K562 (cell line): ENCODE measurements around the gene LEO1. TPM values are rescaled to one million over a fixed set of nuclear protein-coding genes. Genes with fewer than 3 reads are reported as not detected.

Source experiments
- ARNT ChIP-seq, 2 experiments: fragments of 450-650 bp; IDR thresholded peaks; 2 replicates each; pipeline ENCODE4 v1.6.1; 2016; ENCODE audit warnings: mild to moderate bottlenecking in 1 of 2
- CEBPG ChIP-seq, 3 experiments: fragments of 200-800 bp in 1 of 3; sonication (Bioruptor generic) in 1 of 3; sonication (generic) in 1 of 3; formaldehyde crosslinking in 1 of 3; IDR thresholded peaks in 2 of 3; conservative IDR thresholded peaks in 1 of 3; 2 replicates each; pipeline versions ENCODE4 v1.6.1 to v1.8.0; 2016 to 2022; ENCODE audit warnings: missing compliant biosample characterization in 2 of 3, missing genetic modification characterization in 2 of 3, mild to moderate bottlenecking in 1 of 3, missing genetic modification reagents in 1 of 3
- FOS ChIP-seq: IDR thresholded peaks from 3 replicates; pipeline ENCODE4 v1.6.1; 2011; ENCODE audit not compliant: insufficient read length; ENCODE audit errors: extremely low read depth
- FOXK1 ChIP-seq: sonication (generic); formaldehyde crosslinking; IDR thresholded peaks from 2 replicates; pipeline ENCODE4 v1.8.0; 2022; ENCODE audit warnings: missing genetic modification reagents, mild to moderate bottlenecking, borderline replicate concordance
- GATA2 ChIP-seq: sonication (generic); formaldehyde crosslinking; IDR thresholded peaks from 2 replicates; pipeline ENCODE4 v1.4.0; 2020; ENCODE audit warnings: mild to moderate bottlenecking, missing genetic modification reagents
- GATAD2B ChIP-seq: fragments of 450-650 bp; IDR thresholded peaks from 2 replicates; pipeline ENCODE4 v1.6.1; 2017; ENCODE audit warnings: mild to moderate bottlenecking, borderline replicate concordance
- HDAC6 ChIP-seq: IDR thresholded peaks from 2 replicates; pipeline ENCODE4 v1.6.1; 2012; ENCODE audit warnings: low read depth, mild to moderate bottlenecking, control low read depth, inconsistent platforms, low read length, moderate library complexity
- KDM1A ChIP-seq, 2 experiments: fragments of 450-650 bp; IDR thresholded peaks; 2 replicates each; pipeline ENCODE4 v1.6.1; 2016; ENCODE audit warnings: mild to moderate bottlenecking in 2 of 2
- MNT ChIP-seq, 2 experiments: fragments of 450-650 bp; conservative IDR thresholded peaks; 2 replicates each; pipeline ENCODE4 v1.6.1; 2017; ENCODE audit warnings: mild to moderate bottlenecking in 2 of 2, moderate library complexity in 2 of 2
- RBBP5 ChIP-seq: fragments of 200-600 bp; sonication (generic); IDR thresholded peaks from 2 replicates; pipeline ENCODE4 v1.6.1; 2012; ENCODE audit warnings: borderline replicate concordance, mild to moderate bottlenecking, low read length, control low read depth, inconsistent platforms; ENCODE audit not compliant: insufficient read depth, poor library complexity, severe bottlenecking
- SUPT5H ChIP-seq: fragments of 450-650 bp; IDR thresholded peaks from 2 replicates; pipeline ENCODE4 v1.6.1; 2016
- TSHZ1 ChIP-seq: fragments of 250-450 bp; sonication (Bioruptor Pico); IDR thresholded peaks from 2 replicates; pipeline ENCODE4 v1.4.0; 2020; ENCODE audit warnings: mild to moderate bottlenecking, moderate library complexity
- XRCC3 ChIP-seq: fragments of 450-650 bp; IDR thresholded peaks from 2 replicates; pipeline ENCODE4 v1.6.1; 2017; ENCODE audit warnings: mild to moderate bottlenecking, moderate library complexity
- ZC3H8 ChIP-seq: fragments of 450-650 bp; IDR thresholded peaks from 2 replicates; pipeline ENCODE4 v1.6.1; 2017
- ZNF280B ChIP-seq: fragments of 250-450 bp; sonication (Bioruptor Pico); IDR thresholded peaks from 2 replicates; pipeline ENCODE4 v1.5.1; 2021; ENCODE audit warnings: mild to moderate bottlenecking
- polyA plus RNA-seq, 8 experiments: library from polyadenylated mRNA; depleted of rRNA in 4 of 8; stranded (reverse) in 5 of 8; unstranded in 3 of 8; fragments of >200 nt; fragmentation: Nextera tagmentation in 2 of 8; fragmentation: Illumina TruSeq in 1 of 8; extraction: Ambion mirVana in 2 of 8; extraction: Trizol in 1 of 8; gene quantifications; 2 replicates each; pipeline versions ENCODE4 v1.2.1 to v1.2.3, GENCODE V29; 2011 to 2014; ENCODE audit warnings: inconsistent platforms in 1 of 8, missing spikeins in 1 of 8
- total RNA-seq, 7 experiments: library from RNA; depleted of rRNA in 6 of 7; stranded (reverse); fragments of >200 nt in 6 of 7; fragmentation: Illumina TruSeq in 2 of 7; extraction: Trizol in 2 of 7; gene quantifications; 2 replicates each; pipeline versions ENCODE4 v1.2.1 to v1.2.3, GENCODE V29; 2011 to 2021; ENCODE audit warnings: low replicate concordance in 1 of 7
- TF ChIP-seq, protein P1 (sequence below), 2 experiments: fragments of 450-650 bp in 1 of 2; sonication (generic) in 1 of 2; formaldehyde crosslinking in 1 of 2; IDR thresholded peaks in 1 of 2; conservative IDR thresholded peaks in 1 of 2; 2 replicates each; pipeline versions ENCODE4 v1.6.1 to v1.8.1; 2016 to 2023; ENCODE audit warnings: mild to moderate bottlenecking in 2 of 2, moderate library complexity in 2 of 2, inconsistent platforms in 1 of 2, missing genetic modification reagents in 1 of 2
- TF ChIP-seq, protein P2 (sequence below): fragments of 250-450 bp; sonication (Bioruptor Pico); IDR thresholded peaks from 2 replicates; pipeline ENCODE4 v1.8.0; 2022; ENCODE audit warnings: moderate library complexity, mild to moderate bottlenecking, inconsistent platforms

LEO1 gene
- total and polyA plus RNA-seq, 9 of the 15 experiments (the other 6 are each of a cell fraction or from before 2014, with no cell fraction given): 8.4 to 48.3 (median 37.9) TPM

DNA sequence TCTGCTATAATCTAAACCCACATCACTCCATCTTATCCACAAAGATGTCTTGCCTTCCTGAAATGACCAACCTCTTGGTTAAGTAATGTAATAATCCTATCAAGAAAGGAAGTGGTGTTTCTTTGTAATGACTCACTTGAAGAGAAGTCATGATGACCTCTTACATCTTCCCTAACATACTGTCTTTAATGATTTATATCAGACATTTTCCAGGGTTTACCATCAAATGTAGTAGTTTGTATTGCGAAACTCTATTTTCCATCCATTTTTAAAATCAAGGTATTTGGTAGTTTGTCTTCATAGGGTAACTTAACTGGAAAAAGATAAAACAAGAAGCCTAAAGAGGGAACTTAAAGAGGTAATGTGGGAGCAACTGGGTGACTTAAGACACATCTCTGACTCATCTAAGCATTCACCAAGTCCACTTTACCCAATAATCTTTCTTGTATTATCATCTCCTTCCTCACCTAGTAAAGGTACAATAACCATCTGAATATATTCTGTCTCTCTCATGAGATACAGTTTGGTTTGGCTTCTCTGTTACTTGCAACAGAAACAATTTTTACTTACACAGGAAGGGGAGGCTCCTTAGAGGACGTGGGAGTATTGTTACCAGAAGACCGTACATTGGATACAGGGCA is 41.7 kb upstream of the LEO1 start (continued):
- TF ChIP-seq TSHZ1 (CRISPR knock-in tag) (no peak), KDM1A (IDR thresholded peaks at IDR 0.05) (peak; percentile 13 to 43; a peak in 2 of 4 replicates), FOS (no peak), ZC3H8 (no peak), FOXK1 (CRISPR knock-in tag) (no peak), ZNF280B (CRISPR knock-in tag) (no peak), CEBPG (CRISPR knock-in tag; IDR thresholded peaks at IDR 0.05) (peak; percentile 48; the same call in 1 of the 2 replicates), CEBPG (tag; conservative IDR thresholded peaks at IDR 0.05 in 1 of 2, IDR thresholded peaks at IDR 0.05 in 1 of 2) (peak; percentile 93 to 96), GATA2 (no peak), SUPT5H (no peak), XRCC3 (no peak), MNT (conservative IDR thresholded peaks at IDR 0.05) (peak in 1 of 2 experiments; percentile 37; a peak in 1 of 4 replicates), ARNT (IDR thresholded peaks at IDR 0.05) (no peak), RBBP5 (no peak), GATAD2B (0 out of 2 replicates have a peak, but pooled peaks have one; percentile 34), HDAC6 (no peak)
- TF ChIP-seq, protein P1, sequence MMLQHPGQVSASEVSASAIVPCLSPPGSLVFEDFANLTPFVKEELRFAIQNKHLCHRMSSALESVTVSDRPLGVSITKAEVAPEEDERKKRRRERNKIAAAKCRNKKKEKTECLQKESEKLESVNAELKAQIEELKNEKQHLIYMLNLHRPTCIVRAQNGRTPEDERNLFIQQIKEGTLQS (IDR thresholded peaks at IDR 0.05): peak; percentile 94
- TF ChIP-seq, protein P1 (CRISPR knock-in tag; conservative IDR thresholded peaks at IDR 0.05): no peak
- TF ChIP-seq, protein P2, sequence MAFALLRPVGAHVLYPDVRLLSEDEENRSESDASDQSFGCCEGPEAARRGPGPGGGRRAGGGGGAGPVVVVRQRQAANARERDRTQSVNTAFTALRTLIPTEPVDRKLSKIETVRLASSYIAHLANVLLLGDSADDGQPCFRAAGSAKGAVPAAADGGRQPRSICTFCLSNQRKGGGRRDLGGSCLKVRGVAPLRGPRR (CRISPR knock-in tag): no peak
